Subcutaneous adipose tissue (tissue), 4 donors: ENCODE measurements around the gene RTL5. TPM values are rescaled to one million over a fixed set of nuclear protein-coding genes. Genes with fewer than 3 reads are reported as not detected.

Experiments used
- CTCF ChIP-seq: fragments of 450-650 bp; IDR thresholded peaks from one replicate; pipeline ENCODE4 v1.5.1; 2016; ENCODE audit warnings: low read depth, mild to moderate bottlenecking, control low read depth, antibody characterized with exemption, moderate library complexity
- total RNA-seq, 4 donors: library from RNA; depleted of rRNA; stranded (reverse); fragments of >200 nt; gene quantifications; one replicate each; pipeline ENCODE4 v1.1.0, GENCODE V29; 2016

RTL5 gene
- total RNA-seq, 4 donors from 2014 or later, result 4.1 to 7.5 (median 6.1) TPM

- no peak for TF ChIP-seq CTCF
Observed at GRCh38 chrX:72102760-72103159, 29.0 kb downstream of the RTL5 start.

DNA sequence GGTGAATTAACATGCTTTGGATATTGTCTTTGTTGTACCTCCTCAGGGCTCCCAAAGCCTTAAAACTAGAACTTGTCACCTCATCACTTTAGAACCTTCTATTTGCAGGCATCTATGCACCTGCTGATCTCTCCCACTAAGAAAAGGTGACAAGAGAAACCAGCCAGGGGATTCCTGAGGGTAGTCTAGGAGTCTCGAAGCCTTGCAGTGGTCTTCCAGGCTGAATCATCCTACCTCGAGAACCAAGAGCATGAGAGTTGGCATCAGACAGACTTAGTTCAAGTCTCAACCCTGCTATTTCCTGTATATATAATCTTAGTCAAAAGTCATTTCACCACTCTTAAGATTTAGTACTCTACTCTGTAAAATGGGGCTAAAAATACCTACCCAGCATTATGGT is 29.6 kb downstream of the RTL5 start:
- TF ChIP-seq CTCF, result no peak

GRCh38 chrX:72101597-72102037 is 30.1 kb downstream of the RTL5 start:
- no peak for TF ChIP-seq CTCF

DNA sequence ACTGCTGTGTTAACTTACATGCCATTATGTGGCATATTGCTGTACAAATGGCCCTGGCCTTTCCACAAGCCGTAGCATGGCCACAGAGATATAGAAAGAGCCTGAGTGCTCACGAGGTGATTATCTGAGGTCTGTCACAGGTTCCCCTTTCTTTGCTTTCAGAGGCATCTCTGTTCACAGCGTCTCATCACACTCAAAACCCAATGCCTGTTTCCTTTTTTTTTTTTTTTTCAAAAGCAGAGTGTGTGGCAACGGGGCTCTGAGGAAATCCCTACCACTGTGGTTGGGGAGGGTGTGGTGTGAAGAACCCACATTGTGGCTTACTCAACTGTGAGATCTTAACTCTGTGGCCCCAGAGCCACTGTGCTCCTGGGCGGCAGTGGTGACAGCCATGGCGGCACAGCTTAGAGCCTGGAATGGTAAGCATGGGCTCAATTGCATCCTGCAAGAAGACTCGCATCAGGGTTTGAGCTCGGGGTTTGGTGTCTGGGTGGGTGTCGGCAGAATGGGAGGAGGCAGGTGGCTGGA is 30.8 kb downstream of the RTL5 start:
- no peak for TF ChIP-seq CTCF

GRCh38 chrX:72100051-72100755 is 31.5 kb downstream of the RTL5 start:
- TF ChIP-seq CTCF, result no peak

DNA sequence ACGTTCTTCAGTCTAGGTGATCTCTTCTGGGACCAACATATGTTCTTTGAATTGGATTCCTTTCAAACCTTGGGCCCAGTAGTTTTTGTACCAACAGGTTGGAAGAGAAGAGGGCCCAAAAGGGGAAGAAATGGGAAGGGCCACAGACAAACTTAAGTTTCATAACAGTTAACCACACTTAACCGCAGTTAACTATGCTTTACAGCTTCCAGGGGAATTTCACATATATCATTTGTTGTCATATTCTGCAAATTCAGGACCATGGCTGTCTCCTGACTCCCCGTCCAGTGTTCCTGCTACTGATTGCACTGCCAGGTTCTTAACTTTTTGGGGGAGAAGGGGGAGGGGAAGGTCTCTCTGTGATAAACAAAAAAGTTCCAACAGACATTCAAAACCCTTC is 34.6 kb downstream of the RTL5 start:
- no peak for TF ChIP-seq CTCF

GRCh38 chrX:72095370-72095769 is 36.3 kb downstream of the RTL5 start:
- TF ChIP-seq CTCF, result no peak
